GM15510 (cell line): Measurements from ENCODE around the gene GDF10.

Experiments
- POLR2A ChIP-seq: IDR thresholded peaks from 3 replicates; pipeline ENCODE4 v1.6.1; 2011; ENCODE audit warnings: borderline replicate concordance; ENCODE audit not compliant: insufficient read length; ENCODE audit errors: extremely low read depth

The GDF10 gene

GRCh38 chr10:47314416-47314970 lies 14.5 kb downstream of the GDF10 start:
- no peak for TF ChIP-seq POLR2A

GRCh38 chr10:47315421-47315820 lies 15.4 kb downstream of the GDF10 start:
- no peak for TF ChIP-seq POLR2A

GRCh38 chr10:47316131-47316530 lies 16.1 kb downstream of the GDF10 start:
- no peak for TF ChIP-seq POLR2A

GRCh38 chr10:47317251-47317650 lies 17.3 kb downstream of the GDF10 start:
- no peak for TF ChIP-seq POLR2A

- no peak for TF ChIP-seq POLR2A
These were observed 18.7 kb downstream of the GDF10 start for GRCh38 chr10:47318706-47319105.

GRCh38 chr10:47319784-47320183 lies 19.8 kb downstream of the GDF10 start:
- TF ChIP-seq POLR2A: no peak

- TF ChIP-seq POLR2A: no peak
These were observed 20.8 kb downstream of the GDF10 start for GRCh38 chr10:47320812-47321211.

GRCh38 chr10:47321521-47322195 lies 21.7 kb downstream of the GDF10 start:
- TF ChIP-seq POLR2A: no peak

- no peak for TF ChIP-seq POLR2A
These were observed 22.5 kb downstream of the GDF10 start, which contains the start of gene GDF2 for GRCh38 chr10:47322300-47323061. GDF2 (plus strand) TSS chr10:47322454; CDS start chr10:47322669, 215 bp downstream.

GRCh38 chr10:47323087-47323486 lies 23.1 kb downstream of the GDF10 start:
- TF ChIP-seq POLR2A: no peak

- no peak for TF ChIP-seq POLR2A
These were observed 23.8 kb downstream of the GDF10 start for GRCh38 chr10:47323636-47324296.

- TF ChIP-seq POLR2A: no peak
These were observed 25.6 kb downstream of the GDF10 start for GRCh38 chr10:47325303-47326291.

GRCh38 chr10:47326306-47326926 lies 26.4 kb downstream of the GDF10 start:
- no peak for TF ChIP-seq POLR2A
